Measurements from ENCODE around the gene PCDHA3.
"Not testable (repeated sequence)": the region's sequence is repeated elsewhere in the genome, so short reads cannot be mapped to it uniquely, and the experiment has no call there.

PCDHA3 gene

GRCh38 chr5:140821375-140822280 lies 20.8 kb downstream of the PCDHA3 start, which contains the start of gene PCDHA5:
TSS of gene PCDHA5 (plus strand) at chr5:140821613.
- DNase-seq (ENCODE audit: low read depth) = no peak

- no peak for DNase-seq (ENCODE audit: low read depth)
These were observed 21.4 kb downstream of the PCDHA3 start for GRCh38 chr5:140822281-140822629.

DNA sequence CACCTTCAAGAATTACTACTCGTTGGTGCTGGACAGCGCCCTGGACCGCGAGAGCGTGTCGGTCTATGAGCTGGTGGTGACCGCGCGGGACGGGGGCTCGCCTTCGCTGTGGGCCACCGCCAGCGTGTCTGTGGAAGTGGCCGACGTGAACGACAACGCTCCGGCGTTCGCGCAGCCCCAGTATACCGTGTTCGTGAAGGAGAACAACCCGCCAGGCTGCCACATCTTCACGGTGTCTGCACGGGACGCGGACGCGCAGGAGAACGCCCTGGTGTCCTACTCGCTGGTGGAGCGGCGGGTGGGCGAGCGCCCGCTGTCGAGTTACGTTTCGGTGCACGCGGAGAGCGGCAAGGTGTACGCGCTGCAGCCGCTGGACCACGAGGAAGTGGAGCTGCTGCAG lies 22.1 kb downstream of the PCDHA3 start:
- not testable (repeated sequence) for DNase-seq (ENCODE audit: low read depth)

- DNase-seq (ENCODE audit: low read depth) = no peak
These were observed 22.6 kb downstream of the PCDHA3 start for GRCh38 chr5:140823475-140823874.

DNA sequence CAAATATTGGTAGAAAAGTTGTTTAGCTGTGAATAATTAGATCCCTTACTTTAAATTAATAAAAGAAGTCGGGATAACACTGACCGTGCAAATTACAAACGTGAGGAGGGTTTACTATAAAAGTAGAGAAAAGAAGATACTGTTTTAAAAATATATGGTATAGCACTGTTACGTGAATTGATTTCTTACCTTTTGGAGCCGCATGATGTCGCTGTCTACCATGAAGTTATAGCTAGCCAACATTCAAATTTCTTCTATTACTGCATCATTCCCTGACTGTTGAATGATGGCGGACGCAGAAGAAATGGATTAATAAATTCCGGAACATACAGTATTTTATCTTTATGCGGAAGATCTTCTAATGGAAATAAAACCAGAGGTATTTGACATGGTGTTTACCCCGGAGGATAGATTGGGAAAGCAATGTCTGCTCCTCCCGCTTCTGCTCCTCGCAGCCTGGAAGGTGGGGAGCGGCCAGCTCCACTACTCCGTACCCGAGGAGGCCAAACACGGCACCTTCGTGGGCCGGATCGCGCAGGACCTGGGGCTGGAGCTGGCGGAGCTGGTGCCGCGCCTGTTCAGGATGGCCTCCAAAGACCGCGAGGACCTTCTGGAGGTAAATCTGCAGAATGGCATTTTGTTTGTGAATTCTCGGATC lies 27.0 kb downstream of the PCDHA3 start, which contains the start of gene PCDHA6:
Gene PCDHA6 (plus strand): TSS at position 257 of the 658 bp plus-strand sequence. CDS start 132 bp downstream, at position 389.
- DNase-seq (ENCODE audit: low read depth) = no peak

GRCh38 chr5:140828362-140828737 lies 27.5 kb downstream of the PCDHA3 start:
- DNase-seq (ENCODE audit: low read depth) = no peak

DNA sequence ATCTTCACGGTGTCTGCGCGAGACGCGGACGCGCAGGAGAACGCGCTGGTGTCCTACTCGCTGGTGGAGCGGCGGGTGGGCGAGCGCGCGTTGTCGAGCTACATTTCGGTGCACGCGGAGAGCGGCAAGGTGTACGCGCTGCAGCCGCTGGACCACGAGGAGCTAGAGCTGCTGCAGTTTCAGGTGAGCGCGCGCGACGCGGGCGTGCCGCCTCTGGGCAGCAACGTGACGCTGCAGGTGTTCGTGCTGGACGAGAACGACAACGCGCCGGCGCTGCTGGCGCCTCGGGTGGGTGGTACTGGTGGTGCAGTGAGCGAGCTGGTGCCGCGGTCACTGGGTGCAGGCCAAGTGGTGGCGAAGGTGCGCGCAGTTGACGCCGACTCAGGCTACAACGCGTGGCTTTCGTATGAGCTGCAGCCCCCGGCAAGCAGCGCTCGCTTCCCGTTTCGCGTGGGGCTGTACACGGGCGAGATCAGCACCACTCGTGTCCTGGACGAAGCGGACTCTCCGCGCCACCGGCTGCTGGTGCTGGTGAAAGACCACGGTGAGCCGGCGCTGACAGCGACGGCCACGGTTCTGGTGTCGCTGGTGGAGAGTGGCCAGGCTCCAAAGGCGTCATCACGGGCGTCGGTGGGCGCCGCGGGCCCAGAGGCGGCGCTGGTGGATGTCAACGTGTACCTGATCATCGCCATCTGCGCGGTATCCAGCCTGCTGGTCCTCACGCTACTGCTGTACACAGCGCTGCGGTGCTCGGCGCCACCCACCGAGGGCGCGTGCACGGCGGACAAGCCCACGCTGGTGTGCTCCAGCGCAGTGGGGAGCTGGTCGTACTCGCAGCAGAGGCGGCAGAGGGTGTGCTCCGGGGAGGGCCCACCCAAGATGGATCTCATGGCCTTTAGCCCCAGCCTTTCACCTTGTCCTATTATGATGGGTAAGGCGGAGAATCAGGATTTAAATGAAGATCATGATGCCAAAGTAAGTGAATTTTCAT lies 28.9 kb downstream of the PCDHA3 start:
- DNase-seq (ENCODE audit: low read depth) = not testable (repeated sequence)

- DNase-seq (ENCODE audit: low read depth) = no peak
These were observed 33.1 kb downstream of the PCDHA3 start, which contains the start of gene PCDHA7 for GRCh38 chr5:140833993-140834392. TSS of gene PCDHA7 (plus strand) at chr5:140834269. CDS start at chr5:140834384, 115 bp downstream.

DNA sequence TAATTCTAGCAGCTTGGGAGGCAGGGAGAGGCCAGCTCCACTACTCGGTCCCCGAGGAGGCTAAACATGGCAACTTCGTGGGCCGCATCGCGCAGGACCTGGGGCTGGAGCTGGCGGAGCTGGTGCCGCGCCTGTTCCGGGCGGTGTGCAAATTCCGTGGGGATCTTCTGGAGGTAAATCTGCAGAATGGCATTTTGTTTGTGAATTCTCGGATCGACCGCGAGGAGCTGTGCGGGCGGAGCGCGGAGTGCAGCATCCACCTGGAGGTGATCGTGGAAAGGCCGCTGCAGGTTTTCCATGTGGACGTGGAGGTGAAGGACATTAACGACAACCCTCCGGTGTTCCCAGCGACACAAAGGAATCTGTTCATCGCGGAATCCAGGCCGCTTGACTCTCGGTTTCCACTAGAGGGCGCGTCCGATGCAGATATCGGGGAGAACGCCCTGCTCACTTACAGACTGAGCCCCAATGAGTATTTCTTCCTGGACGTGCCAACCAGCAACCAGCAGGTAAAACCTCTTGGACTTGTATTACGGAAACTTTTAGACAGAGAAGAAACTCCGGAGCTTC lies 33.7 kb downstream of the PCDHA3 start:
- DNase-seq (ENCODE audit: low read depth) = not testable (repeated sequence)

- DNase-seq (ENCODE audit: low read depth) = no peak
These were observed 35.0 kb downstream of the PCDHA3 start for GRCh38 chr5:140835622-140836510.

- no peak for DNase-seq (ENCODE audit: low read depth)
These were observed 40.4 kb downstream of the PCDHA3 start, which contains the start of gene PCDHA8 for GRCh38 chr5:140840978-140841962. TSS of gene PCDHA8 (plus strand) at chr5:140841187. CDS start at chr5:140841322, 135 bp downstream.

DNA sequence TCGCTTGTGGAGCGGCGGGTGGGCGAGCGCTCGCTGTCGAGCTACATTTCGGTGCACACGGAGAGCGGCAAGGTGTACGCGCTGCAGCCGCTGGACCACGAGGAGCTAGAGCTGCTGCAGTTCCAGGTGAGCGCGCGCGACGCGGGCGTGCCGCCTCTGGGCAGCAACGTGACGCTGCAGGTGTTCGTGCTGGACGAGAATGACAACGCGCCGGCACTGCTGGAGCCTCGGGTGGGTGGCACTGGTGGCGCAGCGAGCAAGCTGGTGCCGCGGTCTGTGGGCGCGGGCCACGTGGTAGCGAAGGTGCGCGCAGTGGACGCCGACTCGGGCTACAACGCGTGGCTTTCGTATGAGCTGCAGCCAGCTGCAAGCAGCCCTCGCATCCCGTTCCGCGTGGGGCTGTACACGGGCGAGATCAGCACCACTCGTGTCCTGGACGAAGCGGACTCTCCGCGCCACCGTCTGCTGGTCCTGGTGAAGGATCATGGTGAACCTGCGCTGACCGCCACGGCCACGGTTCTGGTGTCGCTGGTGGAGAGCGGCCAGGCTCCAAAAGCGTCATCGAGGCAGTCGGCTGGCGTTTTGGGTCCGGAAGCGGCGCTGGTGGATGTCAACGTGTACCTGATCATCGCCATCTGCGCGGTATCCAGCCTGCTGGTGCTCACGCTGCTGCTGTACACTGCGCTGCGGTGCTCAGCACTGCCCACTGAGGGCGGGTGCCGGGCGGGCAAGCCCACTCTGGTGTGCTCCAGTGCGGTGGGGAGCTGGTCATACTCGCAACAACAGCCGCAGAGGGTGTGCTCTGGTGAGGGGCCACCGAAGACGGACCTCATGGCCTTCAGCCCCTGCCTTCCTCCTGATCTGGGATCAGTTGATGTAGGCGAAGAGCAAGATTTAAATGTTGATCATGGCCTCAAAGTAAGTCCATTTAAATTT lies 42.2 kb downstream of the PCDHA3 start:
- DNase-seq (ENCODE audit: low read depth) = no peak

DNA sequence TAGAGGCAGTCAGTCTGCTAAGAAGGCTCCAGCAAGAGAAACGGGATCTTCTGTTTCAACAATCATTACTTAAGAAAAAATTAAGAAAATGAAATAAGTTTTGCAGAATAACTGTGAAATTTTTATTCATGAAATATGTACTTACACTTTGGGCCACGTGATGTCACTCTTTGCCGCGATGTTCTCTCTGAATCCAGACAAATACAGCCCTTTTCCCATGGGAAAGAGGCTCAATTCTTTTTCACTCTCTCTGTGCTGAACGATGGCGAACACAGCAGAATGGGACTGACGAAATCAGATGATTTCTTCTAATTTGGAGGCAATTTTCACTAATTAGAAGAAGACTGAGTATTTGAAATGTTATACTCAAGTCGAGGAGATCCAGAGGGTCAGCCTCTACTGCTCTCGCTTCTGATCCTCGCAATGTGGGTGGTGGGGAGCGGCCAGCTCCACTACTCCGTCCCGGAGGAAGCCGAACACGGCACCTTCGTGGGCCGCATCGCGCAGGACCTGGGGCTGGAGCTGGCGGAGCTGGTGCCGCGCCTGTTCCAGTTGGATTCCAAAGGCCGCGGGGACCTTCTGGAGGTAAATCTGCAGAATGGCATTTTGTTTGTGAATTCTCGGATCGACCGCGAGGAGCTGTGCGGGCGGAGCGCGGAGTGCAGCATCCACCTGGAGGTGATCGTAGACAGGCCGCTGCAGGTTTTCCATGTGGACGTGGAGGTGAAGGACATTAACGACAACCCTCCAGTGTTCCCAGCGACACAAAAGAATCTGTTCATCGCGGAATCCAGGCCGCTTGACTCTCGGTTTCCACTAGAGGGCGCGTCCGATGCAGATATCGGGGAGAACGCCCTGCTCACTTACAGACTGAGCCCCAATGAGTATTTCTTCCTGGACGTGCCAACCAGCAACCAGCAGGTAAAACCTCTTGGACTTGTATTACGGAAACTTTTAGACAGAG lies 47.6 kb downstream of the PCDHA3 start, which contains the start of gene PCDHA9:
Gene PCDHA9 (plus strand): TSS at position 244 of the 964 bp plus-strand sequence. CDS start 114 bp downstream, at position 358.
- DNase-seq (ENCODE audit: low read depth) = not testable (repeated sequence)

DNA sequence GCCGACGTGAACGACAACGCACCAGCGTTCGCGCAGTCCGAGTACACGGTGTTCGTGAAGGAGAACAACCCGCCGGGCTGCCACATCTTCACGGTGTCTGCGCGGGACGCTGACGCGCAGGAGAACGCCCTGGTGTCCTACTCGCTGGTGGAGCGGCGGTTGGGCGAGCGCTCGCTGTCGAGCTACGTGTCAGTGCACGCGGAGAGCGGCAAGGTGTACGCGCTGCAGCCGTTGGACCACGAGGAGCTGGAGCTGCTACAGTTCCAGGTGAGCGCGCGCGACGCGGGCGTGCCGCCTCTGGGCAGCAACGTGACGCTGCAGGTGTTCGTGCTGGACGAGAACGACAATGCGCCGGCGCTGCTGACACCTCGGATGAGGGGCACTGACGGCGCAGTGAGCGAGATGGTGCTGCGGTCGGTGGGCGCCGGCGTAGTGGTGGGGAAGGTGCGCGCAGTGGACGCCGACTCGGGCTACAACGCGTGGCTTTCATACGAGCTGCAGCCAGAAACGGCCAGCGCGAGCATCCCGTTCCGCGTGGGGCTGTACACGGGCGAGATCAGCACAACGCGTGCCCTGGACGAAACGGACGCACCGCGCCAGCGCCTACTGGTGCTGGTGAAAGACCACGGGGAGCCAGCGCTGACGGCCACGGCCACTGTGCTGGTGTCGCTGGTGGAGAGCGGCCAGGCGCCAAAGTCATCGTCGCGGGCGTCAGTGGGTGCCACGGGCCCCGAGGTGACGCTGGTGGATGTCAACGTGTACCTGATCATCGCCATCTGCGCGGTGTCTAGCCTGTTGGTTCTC lies 49.2 kb downstream of the PCDHA3 start:
- not testable (repeated sequence) for DNase-seq (ENCODE audit: low read depth)

All from T-helper 22 cell (primary cell).